ENCODE data around the gene NEFH. TPM values are rescaled to one million over a fixed set of nuclear protein-coding genes. Genes with fewer than 3 reads are reported as not detected.

Gene NEFH
- total RNA-seq, 6 experiments from 2014 or later: 0.06 to 0.40 (median 0.09) TPM; not detected in 1

- no peak for TF ChIP-seq CTCF (IDR thresholded peaks at IDR 0.05)
- no peak for TF ChIP-seq POLR2A (IDR thresholded peaks at IDR 0.05)
Measured at GRCh38 chr22:29509815-29510214, 29.8 kb downstream of the NEFH start.

GRCh38 chr22:29510542-29510941, 30.5 kb downstream of the NEFH start:
- no peaks in the 10 kb centered on the region for H3K4me1 ChIP-seq
- no peaks in the 10 kb centered on the region for H3K27me3 ChIP-seq
- ATAC-seq (no peak), DNase-seq (no peak)
- H3K36me3 ChIP-seq: peaks cover 0 to 58% (median 23%) of the 10 kb centered on the region in 4 donors
- no peak overlapping the region for H3K27ac ChIP-seq
- no peaks in the 10 kb centered on the region for H3K9me3 ChIP-seq
- 100% methylated on average over 1 of the region's 2 CpGs for WGBS (ENCODE audit: insufficient coverage, low coverage, low lambda C conversion rate, missing lambda C conversion rate)
- no peak overlapping the region for H3K4me3 ChIP-seq
- TF ChIP-seq CTCF (IDR thresholded peaks at IDR 0.05) (no peak), POLR2A (IDR thresholded peaks at IDR 0.05) (no peak)
- intact Hi-C loops (cut with DNase I): no loop called here

More at GRCh38 chr22:29509815-29510214, 29.8 kb downstream of the NEFH start:
- WGBS (ENCODE audit: insufficient coverage, low coverage, low lambda C conversion rate, missing lambda C conversion rate): 63% methylated on average over 1 of the region's 1 CpG
- no peak for ATAC-seq
- H3K4me1 ChIP-seq: no peaks in the 10 kb centered on the region
- DNase-seq: no peak
- H3K27me3 ChIP-seq: no peaks in the 10 kb centered on the region
- intact Hi-C loops (cut with DNase I): no loop called here
- no peak overlapping the region for H3K27ac ChIP-seq
- H3K4me3 ChIP-seq: no peak overlapping the region
- H3K9me3 ChIP-seq: no peaks in the 10 kb centered on the region
- peaks cover 0 to 51% (median 22%) of the 10 kb centered on the region in 4 donors for H3K36me3 ChIP-seq

- Histone ChIP-seq H3K9me3 (no peaks in the 10 kb centered on the region), H3K4me3 (no peak overlapping the region), H3K27me3 (no peaks in the 10 kb centered on the region), H3K4me1 (peaks cover 0 to under 1% (median 0%) of the 10 kb centered on the region in 4 donors), H3K27ac (no peak overlapping the region), H3K36me3 (peaks cover 0 to 64% (median 23%) of the 10 kb centered on the region in 4 donors)
- ATAC-seq (no peak), DNase-seq (no peak)
- 88% methylated on average over 1 of the region's 8 CpGs for WGBS (ENCODE audit: insufficient coverage, low coverage, low lambda C conversion rate, missing lambda C conversion rate)
- intact Hi-C loops (cut with DNase I): no loop called here
- TF ChIP-seq POLR2A (IDR thresholded peaks at IDR 0.05): no peak
- TF ChIP-seq CTCF (IDR thresholded peaks at IDR 0.05): no peak
Measured at GRCh38 chr22:29511126-29511862, 31.3 kb downstream of the NEFH start.

GRCh38 chr22:29512031-29512430, 32.0 kb downstream of the NEFH start:
- no peak overlapping the region for H3K27ac ChIP-seq
- H3K36me3 ChIP-seq: peaks cover 0 to 66% (median 26%) of the 10 kb centered on the region in 4 donors
- H3K4me3 ChIP-seq: no peak overlapping the region
- ATAC-seq (no peak), DNase-seq (no peak)
- intact Hi-C loops (cut with DNase I): no loop called here
- TF ChIP-seq POLR2A (IDR thresholded peaks at IDR 0.05) (no peak), CTCF (IDR thresholded peaks at IDR 0.05) (no peak)
- H3K27me3 ChIP-seq: no peaks in the 10 kb centered on the region
- H3K4me1 ChIP-seq: peaks cover 0 to 8% (median 3%) of the 10 kb centered on the region in 4 donors
- 88% methylated on average over 1 of the region's 4 CpGs for WGBS (ENCODE audit: insufficient coverage, low coverage, low lambda C conversion rate, missing lambda C conversion rate)
- no peaks in the 10 kb centered on the region for H3K9me3 ChIP-seq

Measured in right lobe of liver (tissue), 6 donors.